Embryonic facial prominence (tissue), 1 donor: ENCODE measurements around the gene CMYA5.
"Not testable (repeated sequence)": the region's sequence is repeated elsewhere in the genome, so short reads cannot be mapped to it uniquely, and the experiment has no call there.

ENCODE experiments used
- DNase-seq: peaks from one replicate; pipeline ENCODE4 v3.0.0-alpha.2; 2016; ENCODE audit errors: extremely low spot score

The CMYA5 gene

GRCh38 chr5:79702606-79703380 is 13.2 kb downstream of the CMYA5 start:
- no peak for DNase-seq

DNA sequence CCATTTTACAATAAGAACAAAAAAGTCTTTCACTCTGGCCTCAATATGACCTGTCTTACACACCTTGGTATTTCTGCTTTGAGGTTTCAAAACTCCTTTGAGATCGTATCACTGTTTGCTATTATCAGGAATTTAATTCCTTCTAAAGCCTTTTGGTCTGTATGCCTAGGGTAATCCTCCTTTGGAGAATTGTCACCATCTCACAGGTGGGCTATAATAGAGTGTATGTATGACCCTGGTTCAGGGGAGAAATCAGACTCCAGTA is 13.7 kb downstream of the CMYA5 start:
- no peak for DNase-seq

DNA sequence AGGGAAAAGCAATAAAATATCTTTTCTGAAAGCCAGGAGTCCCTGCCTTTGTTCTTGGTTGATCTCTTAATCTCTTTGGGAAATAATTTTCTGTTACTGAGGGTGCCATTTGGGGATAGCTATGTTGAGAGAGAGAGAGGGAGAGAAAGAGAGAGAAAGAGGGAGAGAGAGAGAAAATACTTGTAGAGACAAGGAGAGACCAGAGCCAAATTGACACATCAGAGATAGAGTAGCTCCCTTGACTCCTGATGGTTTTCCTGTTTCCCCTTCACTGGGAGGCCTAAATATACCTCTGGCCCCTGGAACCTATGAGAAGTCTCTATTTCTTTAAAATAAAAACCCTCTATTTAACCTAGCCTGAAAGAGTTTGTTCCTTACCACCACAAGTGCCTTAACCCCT is 14.9 kb downstream of the CMYA5 start:
- no peak for DNase-seq

DNA sequence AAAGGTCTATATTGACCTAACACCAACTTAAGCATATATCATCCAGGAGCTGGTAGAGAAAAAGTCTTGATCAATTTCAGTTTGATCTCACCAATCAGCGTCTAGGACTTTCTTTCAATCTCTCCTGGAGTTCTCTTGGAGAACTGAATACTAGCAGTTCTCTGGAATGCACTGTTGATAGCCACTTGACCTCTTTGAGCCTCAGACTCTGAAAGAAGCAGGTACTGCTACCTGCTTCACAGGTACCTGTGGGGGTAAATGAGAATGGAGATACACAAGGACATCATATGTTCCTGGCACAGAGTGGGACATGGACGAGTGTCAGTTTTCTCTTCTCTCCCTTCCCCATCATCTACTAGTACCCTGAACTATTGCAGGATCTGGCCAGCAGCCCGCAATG is 16.0 kb downstream of the CMYA5 start:
- no peak for DNase-seq

DNA sequence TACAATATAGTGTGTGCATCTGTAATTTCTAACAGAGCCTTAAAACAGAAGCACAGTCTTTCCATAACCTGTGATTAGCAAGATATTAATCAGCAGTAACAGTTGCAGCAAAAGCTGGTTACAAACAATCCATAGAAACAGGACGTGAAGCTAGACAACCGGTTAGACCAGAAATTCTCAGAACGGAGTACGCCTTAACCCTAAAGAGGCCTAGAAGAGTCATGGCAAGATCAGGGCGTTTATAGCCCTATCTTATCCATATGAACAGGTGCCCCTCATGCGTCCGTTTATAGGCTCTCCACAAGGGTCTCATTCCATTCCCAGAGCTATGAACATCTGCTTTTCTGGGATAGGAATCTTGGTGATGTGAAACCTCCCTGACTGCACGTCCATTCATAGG is 16.7 kb downstream of the CMYA5 start:
- DNase-seq = not testable (repeated sequence)

- DNase-seq = no peak
These were observed 17.9 kb downstream of the CMYA5 start for GRCh38 chr5:79707535-79707934.

GRCh38 chr5:79712741-79713140 is 23.1 kb downstream of the CMYA5 start:
- no peak for DNase-seq

GRCh38 chr5:79713727-79714126 is 24.1 kb downstream of the CMYA5 start:
- DNase-seq = no peak

GRCh38 chr5:79716839-79717238 is 27.2 kb downstream of the CMYA5 start:
- no peak for DNase-seq

- no peak for DNase-seq
These were observed 30.5 kb downstream of the CMYA5 start for GRCh38 chr5:79720096-79720495.

GRCh38 chr5:79727451-79728355 is 38.1 kb downstream of the CMYA5 start:
- DNase-seq = no peak

- no peak for DNase-seq
These were observed 38.8 kb downstream of the CMYA5 start for GRCh38 chr5:79728396-79728795.

DNA sequence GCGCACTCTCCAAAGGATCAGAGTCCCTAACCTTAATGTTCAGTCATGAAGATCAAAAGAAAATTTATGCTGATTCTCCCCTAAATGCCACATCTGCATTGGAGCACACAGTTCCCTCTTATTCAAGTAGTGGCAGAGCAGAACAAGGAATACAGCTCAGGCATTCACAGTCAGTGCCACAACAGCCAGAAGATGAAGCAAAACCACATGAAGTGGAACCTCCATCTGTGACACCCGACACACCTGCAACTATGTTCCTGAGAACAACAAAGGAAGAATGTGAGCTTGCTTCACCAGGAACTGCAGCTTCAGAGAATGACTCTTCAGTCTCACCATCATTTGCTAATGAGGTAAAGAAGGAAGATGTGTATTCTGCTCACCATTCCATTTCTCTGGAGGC is 40.0 kb downstream of the CMYA5 start:
- DNase-seq = no peak

DNA sequence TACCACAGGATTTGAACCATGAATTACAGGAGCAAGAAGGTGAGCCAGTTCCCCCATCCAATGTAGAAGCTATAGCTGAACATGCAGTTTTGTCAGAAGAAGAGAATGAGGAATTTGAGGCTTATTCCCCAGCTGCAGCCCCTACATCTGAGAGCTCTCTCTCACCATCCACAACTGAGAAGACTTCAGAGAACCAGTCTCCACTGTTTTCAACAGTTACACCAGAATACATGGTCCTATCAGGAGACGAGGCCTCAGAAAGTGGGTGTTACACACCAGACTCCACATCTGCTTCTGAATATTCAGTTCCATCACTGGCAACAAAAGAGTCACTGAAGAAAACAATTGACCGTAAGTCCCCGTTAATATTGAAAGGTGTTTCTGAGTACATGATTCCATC is 40.9 kb downstream of the CMYA5 start:
- DNase-seq = no peak

- no peak for DNase-seq
These were observed 42.1 kb downstream of the CMYA5 start for GRCh38 chr5:79731775-79732174.

DNA sequence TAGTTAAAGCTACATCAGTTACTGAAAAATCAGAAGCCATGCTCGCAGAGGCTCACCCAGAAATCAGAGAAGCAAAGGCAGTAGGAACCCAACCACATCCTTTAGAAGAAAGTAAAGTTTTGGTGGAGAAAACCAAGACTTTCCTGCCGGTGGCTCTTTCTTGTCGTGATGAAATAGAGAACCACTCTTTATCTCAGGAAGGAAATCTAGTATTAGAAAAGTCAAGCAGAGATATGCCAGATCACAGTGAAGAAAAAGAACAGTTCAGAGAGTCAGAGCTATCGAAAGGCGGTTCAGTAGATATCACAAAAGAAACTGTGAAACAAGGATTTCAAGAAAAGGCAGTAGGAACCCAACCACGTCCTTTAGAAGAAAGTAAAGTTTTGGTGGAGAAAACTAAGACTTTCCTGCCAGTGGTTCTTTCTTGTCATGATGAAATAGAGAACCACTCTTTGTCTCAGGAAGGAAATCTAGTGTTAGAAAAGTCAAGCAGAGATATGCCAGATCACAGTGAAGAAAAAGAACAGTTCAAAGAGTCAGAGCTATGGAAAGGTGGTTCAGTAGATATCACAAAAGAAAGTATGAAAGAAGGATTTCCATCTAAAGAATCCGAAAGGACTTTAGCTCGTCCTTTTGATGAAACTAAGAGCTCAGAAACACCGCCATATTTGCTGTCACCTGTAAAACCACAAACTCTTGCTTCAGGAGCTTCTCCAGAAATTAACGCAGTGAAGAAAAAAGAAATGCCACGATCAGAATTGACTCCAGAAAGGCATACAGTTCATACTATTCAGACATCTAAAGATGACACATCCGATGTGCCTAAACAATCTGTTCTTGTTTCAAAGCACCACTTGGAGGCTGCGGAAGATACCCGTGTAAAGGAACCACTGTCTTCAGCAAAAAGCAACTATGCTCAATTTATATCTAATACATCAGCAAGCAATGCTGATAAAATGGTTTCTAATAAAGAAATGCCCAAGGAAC is 47.2 kb downstream of the CMYA5 start:
- DNase-seq = no peak

GRCh38 chr5:79738349-79738748 is 48.7 kb downstream of the CMYA5 start:
- no peak for DNase-seq

DNA sequence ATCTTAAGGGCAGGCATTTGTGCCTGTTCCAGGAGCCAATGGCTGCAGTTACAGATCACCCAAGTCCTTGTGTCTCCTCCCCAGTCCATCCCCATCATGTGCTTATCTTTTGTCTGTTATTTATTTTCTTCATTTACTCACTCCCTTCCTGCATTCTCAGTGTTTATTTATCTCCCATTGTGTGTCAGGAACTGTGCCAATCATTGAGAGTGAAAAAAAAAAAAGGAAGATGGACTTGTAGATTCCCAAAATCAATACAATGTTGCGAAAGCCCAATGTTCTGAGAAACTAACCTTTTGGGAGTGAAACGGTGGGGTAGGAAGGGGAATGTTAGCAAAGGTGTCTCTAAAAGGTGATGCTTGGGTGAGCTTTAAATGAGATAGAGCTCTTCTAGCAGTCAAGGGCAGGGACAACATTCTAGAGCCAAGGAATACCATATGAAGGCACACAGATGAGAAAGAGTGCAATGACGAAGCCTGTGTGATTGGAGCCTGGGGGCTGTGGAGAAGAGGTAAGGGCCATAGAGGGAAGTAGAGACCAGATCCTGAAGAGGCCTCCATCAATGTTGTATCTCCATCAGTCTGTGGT is 53.0 kb downstream of the CMYA5 start:
- no peak for DNase-seq

GRCh38 chr5:79743846-79744605 is 54.4 kb downstream of the CMYA5 start:
- DNase-seq = no peak

DNA sequence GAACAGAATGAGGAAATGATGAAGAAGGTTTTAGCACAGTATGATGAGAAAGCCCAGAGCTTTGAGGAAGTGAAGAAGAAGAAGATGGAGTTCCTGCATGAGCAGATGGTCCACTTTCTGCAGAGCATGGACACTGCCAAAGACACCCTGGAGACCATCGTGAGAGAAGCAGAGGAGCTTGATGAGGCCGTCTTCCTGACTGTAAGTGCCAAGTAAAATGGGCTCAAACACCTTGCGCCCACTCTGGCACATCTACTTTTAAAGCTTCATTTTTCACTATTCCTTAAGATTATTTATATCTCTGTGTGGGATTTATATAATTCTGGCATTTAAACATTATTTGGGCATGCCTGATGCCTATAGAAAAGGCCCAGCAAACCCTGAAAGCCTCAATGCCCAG is 55.6 kb downstream of the CMYA5 start:
- no peak for DNase-seq
